T-helper 1 cell treated with Interleukin-12 subunit alpha and Interleukin-12 subunit beta and Interleukin-4 antibody, amounts not matched to agents 30 μg/mL and 1 μg/mL, for 36 hours (primary cell): ENCODE measurements around the gene CPT2.
"Not testable (repeated sequence)": the region's sequence is repeated elsewhere in the genome, so short reads cannot be mapped to it uniquely, and the experiment has no call there.

ENCODE experiments used
- H3K27ac Mint-ChIP-seq: one replicate; pipeline ENCODE4 v1.8.0; 2021; ENCODE audit warnings: mild to moderate bottlenecking, mixed read lengths
- H3K27me3 Mint-ChIP-seq: one replicate; pipeline ENCODE4 v1.8.0; 2021; ENCODE audit warnings: low read depth, mixed read lengths
- H3K36me3 Mint-ChIP-seq: one replicate; pipeline ENCODE4 v1.8.0; 2021; ENCODE audit warnings: low read depth, mixed read lengths
- H3K4me1 Mint-ChIP-seq: one replicate; pipeline ENCODE4 v1.8.0; 2021; ENCODE audit warnings: low read depth, mixed read lengths
- H3K4me3 Mint-ChIP-seq: one replicate; pipeline ENCODE4 v1.8.0; 2021; ENCODE audit warnings: mild to moderate bottlenecking, moderate library complexity, mixed read lengths
- H3K9me3 Mint-ChIP-seq: one replicate; pipeline ENCODE4 v1.8.0; 2021; ENCODE audit warnings: mixed read lengths

The CPT2 gene

GRCh38 chr1:53172426-53173128 lies 24.0 kb upstream of the CPT2 start:
- Mint-ChIP-seq H3K27ac (no peak overlapping the region), H3K36me3 (no peaks in the 10 kb centered on the region), H3K4me1 (peaks cover 2% of the 10 kb centered on the region), H3K4me3 (no peak overlapping the region), H3K27me3 (peaks cover 35% of the 10 kb centered on the region), H3K9me3 (no peaks in the 10 kb centered on the region)

DNA sequence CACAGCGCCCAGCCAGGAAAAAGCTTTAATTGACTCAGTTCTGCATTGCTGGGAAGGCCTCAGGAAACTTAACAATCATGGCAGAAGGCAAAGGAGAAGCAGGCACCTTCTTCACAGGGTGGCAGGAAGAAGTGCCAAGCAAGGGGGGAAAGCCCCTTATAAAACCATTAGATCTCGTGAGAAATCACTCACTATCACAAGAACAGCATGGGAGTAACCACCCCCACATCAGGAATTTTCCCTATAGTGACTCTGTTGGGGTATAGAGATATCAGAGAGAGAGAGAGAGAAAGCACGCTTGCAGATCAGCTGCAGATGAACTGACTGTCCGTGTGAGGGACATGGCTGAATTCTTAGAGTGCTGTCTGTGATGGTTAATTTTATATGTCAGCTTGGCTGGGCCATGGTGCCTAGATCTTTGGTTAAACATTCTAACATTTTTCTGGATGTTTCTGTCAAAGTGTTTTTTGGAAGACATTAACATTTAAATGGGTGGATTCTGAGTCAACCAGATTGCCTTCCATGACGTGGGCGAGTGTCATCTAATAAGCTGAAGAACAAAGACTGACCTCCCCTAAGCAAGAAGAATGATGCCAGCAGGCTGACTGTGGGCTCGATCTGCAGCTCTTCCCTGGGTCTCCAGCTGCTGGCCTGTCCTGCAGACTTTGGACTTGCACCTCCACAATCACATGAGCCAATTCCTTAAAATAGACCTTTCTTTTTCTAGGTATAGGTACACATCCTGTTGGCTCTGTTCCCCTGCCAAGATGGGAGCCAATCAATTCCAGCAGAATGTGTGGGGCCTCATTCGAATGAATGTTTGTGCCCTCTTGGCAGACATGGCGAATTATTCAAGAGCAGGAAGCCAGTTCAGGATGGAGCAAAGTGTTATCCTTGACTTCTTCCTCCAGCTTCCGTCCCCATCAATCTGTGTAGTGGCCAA lies 21.4 kb upstream of the CPT2 start:
- Mint-ChIP-seq H3K9me3 (no peaks in the 10 kb centered on the region), H3K27ac (no peak overlapping the region), H3K36me3 (no peaks in the 10 kb centered on the region), H3K27me3 (peaks cover 36% of the 10 kb centered on the region), H3K4me1 (peaks cover 2% of the 10 kb centered on the region), H3K4me3 (no peak overlapping the region)

DNA sequence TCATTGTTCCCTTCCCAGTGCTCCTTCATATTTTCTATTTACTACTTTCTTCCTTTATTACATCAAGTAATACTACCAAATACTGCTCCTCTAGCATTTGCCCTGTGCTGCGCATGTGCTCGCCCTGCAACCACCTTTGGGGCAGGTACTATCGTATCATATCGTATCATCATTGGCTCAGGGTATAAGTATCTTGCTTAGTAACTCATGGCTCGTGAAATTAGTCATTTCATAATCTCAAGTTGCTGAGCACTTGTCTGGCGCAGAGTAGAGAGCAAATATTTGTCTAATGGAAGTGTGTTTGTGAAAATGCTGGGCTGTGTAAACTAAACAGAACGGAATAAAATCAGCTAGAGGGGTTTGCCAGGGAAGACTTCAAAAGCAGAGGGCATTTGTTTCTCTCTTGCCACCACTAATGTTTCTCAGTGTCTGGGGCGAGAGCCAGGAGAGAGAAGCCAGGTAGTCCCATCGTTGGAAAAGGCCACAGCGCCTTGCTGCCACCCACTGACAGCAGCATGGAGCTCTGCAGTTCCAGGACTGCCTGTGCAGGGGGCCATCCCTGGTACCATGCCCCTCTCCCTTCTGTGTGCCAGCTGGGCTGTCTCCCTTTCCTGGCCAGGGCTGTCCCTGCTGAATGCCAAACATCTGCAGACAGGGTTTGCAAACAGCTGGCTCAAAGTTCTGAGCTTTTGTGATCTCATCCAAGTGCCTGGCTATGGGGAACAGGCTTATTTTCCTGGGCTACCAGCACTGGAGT lies 20.0 kb upstream of the CPT2 start:
- no peak overlapping the region for H3K27ac Mint-ChIP-seq
- H3K4me1 Mint-ChIP-seq, result peaks cover 2% of the 10 kb centered on the region
- no peaks in the 10 kb centered on the region for H3K9me3 Mint-ChIP-seq
- no peaks in the 10 kb centered on the region for H3K36me3 Mint-ChIP-seq
- peaks cover 40% of the 10 kb centered on the region for H3K27me3 Mint-ChIP-seq
- H3K4me3 Mint-ChIP-seq, result no peak overlapping the region

DNA sequence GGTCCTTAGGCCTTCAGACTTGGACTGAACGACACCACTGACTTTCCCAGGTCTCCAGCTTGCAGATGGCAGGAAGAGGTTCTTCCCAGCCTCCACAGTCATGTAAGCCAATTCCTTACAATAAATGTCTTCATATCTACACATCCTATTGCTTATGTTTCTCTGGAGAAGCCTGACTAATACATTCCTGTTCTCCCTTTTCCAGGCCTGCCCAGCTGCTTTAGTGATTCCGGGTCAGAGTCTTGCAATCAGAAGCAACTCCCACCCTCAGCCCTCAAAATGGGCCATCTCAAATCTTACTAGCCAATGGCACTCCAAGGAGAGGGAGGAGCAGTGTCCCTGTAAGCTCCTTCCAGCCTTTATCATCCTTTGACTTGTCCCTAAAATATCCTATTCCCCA lies 16.4 kb upstream of the CPT2 start:
- Mint-ChIP-seq H3K27ac (no peak overlapping the region), H3K9me3 (no peaks in the 10 kb centered on the region)

DNA sequence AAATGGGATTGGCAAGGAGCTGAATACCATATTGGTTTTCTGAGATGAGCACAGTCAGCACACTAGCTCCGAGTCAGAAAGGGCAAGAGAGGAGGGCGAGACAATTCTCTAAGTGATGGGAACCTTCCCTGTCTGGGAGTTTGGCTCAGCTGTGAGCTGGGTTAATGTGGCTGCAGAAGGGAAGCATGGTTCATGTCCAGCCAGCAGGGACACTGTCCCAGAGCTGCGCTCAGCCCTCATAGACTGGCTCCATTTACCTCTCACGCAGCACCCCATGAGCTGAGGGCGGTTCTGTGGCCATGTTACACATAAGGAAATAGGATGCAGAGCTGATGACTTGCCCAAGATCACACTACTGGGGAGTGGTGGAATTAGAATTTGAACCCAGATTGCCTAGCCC lies 15.7 kb upstream of the CPT2 start:
- no peak overlapping the region for H3K4me3 Mint-ChIP-seq
- peaks cover 22% of the 10 kb centered on the region for H3K27me3 Mint-ChIP-seq
- no peaks in the 10 kb centered on the region for H3K4me1 Mint-ChIP-seq
- H3K36me3 Mint-ChIP-seq, result no peaks in the 10 kb centered on the region
- H3K27ac Mint-ChIP-seq, result no peak overlapping the region
- H3K9me3 Mint-ChIP-seq, result no peaks in the 10 kb centered on the region

More for the DNA sequence above, 16.4 kb upstream of the CPT2 start:
- Mint-ChIP-seq H3K4me3 (no peak overlapping the region), H3K27me3 (peaks cover 28% of the 10 kb centered on the region), H3K4me1 (no peaks in the 10 kb centered on the region), H3K36me3 (no peaks in the 10 kb centered on the region)

- no peak overlapping the region for H3K27ac Mint-ChIP-seq
- H3K27me3 Mint-ChIP-seq, result peaks cover 14% of the 10 kb centered on the region
- no peaks in the 10 kb centered on the region for H3K4me1 Mint-ChIP-seq
- H3K36me3 Mint-ChIP-seq, result no peaks in the 10 kb centered on the region
- H3K9me3 Mint-ChIP-seq, result no peaks in the 10 kb centered on the region
- H3K4me3 Mint-ChIP-seq, result no peak overlapping the region
Measured at GRCh38 chr1:53182111-53182593, 14.5 kb upstream of the CPT2 start.

DNA sequence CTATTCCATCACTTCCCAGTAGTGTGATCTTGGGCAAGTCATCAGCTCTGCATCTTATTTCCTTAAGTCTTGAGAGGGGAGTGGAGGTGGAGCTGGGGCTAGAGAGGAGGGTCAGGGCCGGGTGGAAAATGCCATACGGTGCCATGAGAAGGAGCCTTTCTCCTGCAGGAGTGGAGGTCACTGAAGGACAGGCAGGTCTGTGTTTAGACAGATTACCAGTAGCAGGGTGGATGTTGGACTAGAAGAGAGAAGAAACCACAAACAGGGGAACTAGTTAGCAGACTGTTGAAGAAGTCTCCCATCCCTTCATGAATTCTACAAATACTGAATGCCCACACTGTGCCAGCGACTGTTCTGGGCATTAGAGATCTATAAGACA lies 13.9 kb upstream of the CPT2 start:
- peaks cover 13% of the 10 kb centered on the region for H3K27me3 Mint-ChIP-seq

DNA sequence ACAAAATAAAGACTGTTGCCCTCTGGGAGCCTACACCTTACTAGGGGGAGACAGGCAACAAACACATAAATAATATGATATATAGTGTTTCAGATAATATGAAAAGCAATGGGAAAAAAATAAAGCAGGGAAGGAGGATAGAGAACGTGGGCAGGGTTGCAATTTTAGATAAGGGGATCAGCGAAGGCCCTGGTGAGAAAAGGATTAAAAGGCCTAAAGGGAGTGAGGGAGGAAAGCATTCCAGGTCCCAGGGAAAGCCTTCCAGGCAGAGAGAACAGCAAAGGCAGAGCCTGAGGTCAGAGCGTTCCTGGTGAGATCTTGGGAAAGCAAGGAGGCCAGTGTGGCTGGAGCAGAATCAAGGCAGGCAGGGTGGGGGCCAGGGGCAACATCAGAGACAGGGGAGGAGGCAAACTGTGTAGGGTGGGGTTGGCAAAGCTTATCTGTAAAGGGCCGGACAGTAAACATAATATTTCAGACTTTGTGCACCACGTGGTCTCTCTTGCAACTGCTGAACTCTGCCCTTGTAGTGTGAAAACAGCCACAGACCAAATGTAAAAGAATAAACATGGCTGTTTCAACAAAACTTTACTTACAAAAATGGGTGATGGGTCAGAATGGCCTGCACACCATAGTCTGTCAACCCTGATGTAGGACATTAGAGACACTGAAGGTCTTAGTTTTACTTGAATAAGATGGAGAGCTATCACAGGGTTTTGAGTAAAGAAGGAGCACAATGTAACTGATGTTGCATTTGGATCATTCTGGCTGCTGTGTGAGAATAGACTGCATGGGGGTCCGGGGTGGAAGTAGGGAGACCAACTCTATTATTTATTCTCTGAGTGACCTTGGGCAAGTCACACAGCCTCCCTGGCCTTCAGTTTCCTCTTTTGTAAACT lies 13.3 kb upstream of the CPT2 start:
- Mint-ChIP-seq H3K27me3 (peaks cover 14% of the 10 kb centered on the region), H3K9me3 (no peaks in the 10 kb centered on the region), H3K4me3 (no peak overlapping the region), H3K36me3 (no peaks in the 10 kb centered on the region), H3K4me1 (no peaks in the 10 kb centered on the region), H3K27ac (no peak overlapping the region)

More for the DNA sequence above, 13.9 kb upstream of the CPT2 start:
- H3K4me3 Mint-ChIP-seq, result no peak overlapping the region
- no peaks in the 10 kb centered on the region for H3K4me1 Mint-ChIP-seq
- no peak overlapping the region for H3K27ac Mint-ChIP-seq
- H3K36me3 Mint-ChIP-seq, result no peaks in the 10 kb centered on the region
- H3K9me3 Mint-ChIP-seq, result no peaks in the 10 kb centered on the region

- H3K27me3 Mint-ChIP-seq, result peaks cover 10% of the 10 kb centered on the region
- H3K27ac Mint-ChIP-seq, H3K4me1 Mint-ChIP-seq, H3K4me3 Mint-ChIP-seq, H3K36me3 Mint-ChIP-seq, H3K9me3 Mint-ChIP-seq: not testable (repeated sequence)
Measured at GRCh38 chr1:53185955-53186297, 10.7 kb upstream of the CPT2 start.

DNA sequence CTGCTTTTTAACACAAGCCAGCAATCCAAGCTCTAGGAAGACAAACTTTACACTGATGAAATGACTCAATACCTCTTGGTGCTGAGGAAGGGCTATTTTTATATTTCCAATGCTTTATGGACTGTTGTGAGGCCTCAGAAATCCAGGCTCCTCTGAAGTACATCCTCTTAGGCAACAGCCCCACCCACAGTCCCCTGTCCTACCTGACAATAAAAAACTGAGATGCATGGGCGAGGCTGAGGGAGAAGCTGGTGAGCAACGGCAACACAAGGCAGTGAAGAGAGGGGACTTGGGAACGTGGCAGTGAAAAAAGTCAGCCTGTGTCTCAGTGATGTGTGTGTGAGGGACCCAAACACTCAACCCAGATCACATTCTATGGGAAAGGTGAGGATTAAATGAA lies 10.1 kb upstream of the CPT2 start:
- H3K27ac Mint-ChIP-seq, result no peak overlapping the region
- H3K36me3 Mint-ChIP-seq, result no peaks in the 10 kb centered on the region
- peaks cover 10% of the 10 kb centered on the region for H3K27me3 Mint-ChIP-seq
- no peak overlapping the region for H3K4me3 Mint-ChIP-seq
- H3K9me3 Mint-ChIP-seq, result no peaks in the 10 kb centered on the region
- H3K4me1 Mint-ChIP-seq, result no peaks in the 10 kb centered on the region

- H3K4me1 Mint-ChIP-seq, result no peaks in the 10 kb centered on the region
- no peaks in the 10 kb centered on the region for H3K36me3 Mint-ChIP-seq
- no peak overlapping the region for H3K27ac Mint-ChIP-seq
- H3K9me3 Mint-ChIP-seq, result no peaks in the 10 kb centered on the region
- no peak overlapping the region for H3K4me3 Mint-ChIP-seq
- peaks cover 10% of the 10 kb centered on the region for H3K27me3 Mint-ChIP-seq
Measured at GRCh38 chr1:53187401-53187800, 9.2 kb upstream of the CPT2 start.

DNA sequence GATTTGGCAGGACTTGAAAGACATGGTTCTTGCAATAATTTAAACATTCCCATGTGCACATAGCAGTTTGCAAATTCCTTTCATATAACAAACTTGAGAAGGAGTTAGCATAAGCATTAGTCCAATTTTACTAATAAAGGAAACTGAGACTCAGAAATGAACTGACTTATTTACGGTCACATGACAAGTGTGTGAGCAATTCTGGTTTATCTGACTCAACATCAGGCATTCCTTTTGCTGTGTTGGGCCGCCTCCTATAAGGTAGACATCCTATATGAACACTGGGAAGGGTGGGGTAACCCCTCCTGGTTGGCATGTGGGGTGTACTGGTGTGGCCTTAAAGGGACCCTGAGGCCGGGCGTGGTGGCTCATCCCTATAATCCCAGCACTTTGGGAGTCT lies 8.5 kb upstream of the CPT2 start:
- Mint-ChIP-seq H3K36me3 (no peaks in the 10 kb centered on the region), H3K9me3 (no peaks in the 10 kb centered on the region), H3K27ac (no peak overlapping the region), H3K4me3 (no peak overlapping the region), H3K27me3 (peaks cover 10% of the 10 kb centered on the region), H3K4me1 (no peaks in the 10 kb centered on the region)

DNA sequence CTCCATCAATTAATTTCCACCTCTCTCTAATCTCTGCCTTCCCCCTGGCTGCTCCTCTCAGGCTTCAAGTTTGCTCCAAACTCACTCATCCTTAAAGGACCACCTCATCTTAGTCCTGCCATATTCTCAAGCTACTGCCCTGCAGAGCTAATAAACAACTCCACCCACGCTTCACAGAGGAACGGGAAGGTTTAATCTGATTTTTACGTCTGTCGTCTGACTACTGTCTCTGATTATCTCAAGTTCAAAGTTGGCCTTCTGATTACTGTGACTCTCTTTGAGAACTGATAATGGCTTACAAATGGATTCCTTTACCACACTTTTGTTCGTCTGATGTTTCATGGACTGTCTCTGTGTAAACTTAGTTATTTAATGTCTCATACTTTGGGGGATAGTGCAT lies 7.6 kb upstream of the CPT2 start:
- Mint-ChIP-seq H3K4me1 (no peaks in the 10 kb centered on the region), H3K27ac (no peak overlapping the region), H3K27me3 (peaks cover 10% of the 10 kb centered on the region), H3K9me3 (no peaks in the 10 kb centered on the region), H3K4me3 (no peak overlapping the region), H3K36me3 (no peaks in the 10 kb centered on the region)

DNA sequence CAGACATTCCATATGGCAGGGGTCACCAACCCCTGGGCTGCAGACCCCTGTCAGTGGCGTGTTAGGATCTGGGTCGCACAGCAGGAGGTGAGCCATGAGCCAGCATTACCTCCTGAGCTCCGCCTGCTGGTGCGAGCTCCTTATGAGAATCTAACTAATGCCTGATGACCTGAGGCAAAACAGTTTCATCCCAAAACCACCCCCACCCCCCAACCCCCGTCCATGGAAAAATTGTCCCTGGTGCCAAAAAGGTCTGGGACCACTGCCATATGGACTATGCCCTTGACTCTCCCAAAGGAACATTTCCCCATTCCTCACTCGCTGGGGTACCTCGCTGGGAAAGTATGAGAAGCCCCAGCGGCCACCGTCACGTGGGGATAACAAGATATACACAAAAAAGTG lies 6.4 kb upstream of the CPT2 start:
- Mint-ChIP-seq H3K36me3 (no peaks in the 10 kb centered on the region), H3K27me3 (peaks cover 10% of the 10 kb centered on the region), H3K4me1 (no peaks in the 10 kb centered on the region), H3K4me3 (no peak overlapping the region), H3K9me3 (no peaks in the 10 kb centered on the region), H3K27ac (no peak overlapping the region)
